NCI-H2107 treated with DMSO at 0.1 percent for 48 hours (cell line): ENCODE results near the gene KCNH3.
"Not testable (repeated sequence)": the region's sequence is repeated elsewhere in the genome, so short reads cannot be mapped to it uniquely, and the experiment has no call there.

Source experiments
- DNase-seq: peaks from one replicate; lab custom pipeline; 2025; ENCODE audit not compliant: unreplicated experiment; lab: John Stamatoyannopoulos, UW

The KCNH3 gene

DNA sequence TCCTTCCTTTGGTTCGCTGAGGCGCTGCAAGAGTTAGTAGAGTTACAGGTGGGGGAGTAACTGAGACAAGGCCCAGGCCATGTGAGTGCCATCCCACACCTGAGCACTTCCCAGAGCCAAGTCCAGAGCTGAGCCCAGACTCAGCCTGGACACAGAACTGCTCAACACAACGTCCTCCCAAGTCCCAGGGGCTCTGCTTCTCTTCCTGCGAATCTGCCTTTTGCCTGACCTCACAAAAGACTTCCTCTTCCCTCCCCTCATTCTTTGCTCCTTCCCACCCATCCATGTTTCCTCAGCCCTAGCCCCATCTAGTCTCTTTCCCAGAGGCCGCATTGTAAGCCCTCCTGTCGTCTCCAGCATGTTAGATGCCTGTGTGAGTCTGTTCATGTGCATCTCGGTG lies 45.8 kb downstream of the KCNH3 start:
- no peak for DNase-seq

- no peak for DNase-seq
Measured at GRCh38 chr12:49585477-49586459, 46.9 kb downstream of the KCNH3 start.

DNA sequence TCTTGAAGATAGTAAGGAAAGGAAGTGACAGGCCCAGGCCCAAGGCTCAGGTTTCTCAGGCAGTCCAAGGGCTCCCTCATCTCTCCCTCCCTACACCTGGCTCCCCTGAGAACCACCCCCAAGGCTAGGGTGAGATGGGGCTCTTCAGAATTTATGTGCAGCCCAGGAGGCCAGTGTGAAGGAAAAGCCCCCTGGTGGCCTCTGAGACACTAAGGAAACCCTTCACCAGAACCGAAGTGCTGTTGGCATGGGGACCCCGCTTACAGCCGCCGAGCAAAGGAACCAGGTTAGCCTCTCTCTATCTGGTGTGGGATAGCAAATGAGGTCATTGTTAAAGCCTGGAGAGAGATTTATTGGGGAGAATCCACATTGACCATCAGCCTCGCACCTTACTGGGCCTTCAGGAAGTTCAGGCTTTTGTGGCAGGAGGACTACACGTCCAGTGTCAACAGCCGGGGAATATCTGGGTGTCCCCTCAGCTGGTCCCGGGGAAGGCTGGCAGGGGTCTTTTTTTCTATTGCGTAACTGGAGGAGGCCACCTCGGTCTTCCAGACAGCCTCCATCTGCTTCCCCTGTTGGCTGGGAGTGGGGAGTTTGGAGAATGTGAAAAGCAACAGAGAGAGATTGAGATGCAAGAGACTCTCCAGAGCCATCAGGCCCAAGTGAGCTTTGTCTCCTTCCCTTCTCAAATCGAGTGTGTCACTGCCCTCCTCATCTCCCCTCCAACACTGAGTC lies 48.5 kb downstream of the KCNH3 start:
- no peak for DNase-seq

DNA sequence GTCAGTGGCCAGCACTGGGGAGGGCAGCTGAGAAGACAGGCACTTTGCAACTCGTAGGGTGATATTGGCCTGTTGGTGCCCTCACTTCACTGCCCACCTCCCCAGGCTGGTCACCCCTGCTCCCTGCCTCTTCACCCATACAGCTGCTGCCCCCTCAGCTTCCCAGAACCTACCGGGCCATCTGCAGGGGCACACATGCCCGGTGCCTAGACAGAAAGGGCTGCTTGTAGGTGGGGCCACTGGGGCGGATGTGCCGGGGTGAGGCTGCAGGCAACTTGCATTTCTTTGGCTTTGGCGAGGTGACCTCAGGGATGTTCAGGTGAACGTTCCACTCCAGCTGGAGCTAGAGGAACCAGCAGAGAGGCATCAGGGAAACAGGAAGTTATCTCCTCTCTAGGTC lies 49.5 kb downstream of the KCNH3 start:
- DNase-seq = no peak

DNA sequence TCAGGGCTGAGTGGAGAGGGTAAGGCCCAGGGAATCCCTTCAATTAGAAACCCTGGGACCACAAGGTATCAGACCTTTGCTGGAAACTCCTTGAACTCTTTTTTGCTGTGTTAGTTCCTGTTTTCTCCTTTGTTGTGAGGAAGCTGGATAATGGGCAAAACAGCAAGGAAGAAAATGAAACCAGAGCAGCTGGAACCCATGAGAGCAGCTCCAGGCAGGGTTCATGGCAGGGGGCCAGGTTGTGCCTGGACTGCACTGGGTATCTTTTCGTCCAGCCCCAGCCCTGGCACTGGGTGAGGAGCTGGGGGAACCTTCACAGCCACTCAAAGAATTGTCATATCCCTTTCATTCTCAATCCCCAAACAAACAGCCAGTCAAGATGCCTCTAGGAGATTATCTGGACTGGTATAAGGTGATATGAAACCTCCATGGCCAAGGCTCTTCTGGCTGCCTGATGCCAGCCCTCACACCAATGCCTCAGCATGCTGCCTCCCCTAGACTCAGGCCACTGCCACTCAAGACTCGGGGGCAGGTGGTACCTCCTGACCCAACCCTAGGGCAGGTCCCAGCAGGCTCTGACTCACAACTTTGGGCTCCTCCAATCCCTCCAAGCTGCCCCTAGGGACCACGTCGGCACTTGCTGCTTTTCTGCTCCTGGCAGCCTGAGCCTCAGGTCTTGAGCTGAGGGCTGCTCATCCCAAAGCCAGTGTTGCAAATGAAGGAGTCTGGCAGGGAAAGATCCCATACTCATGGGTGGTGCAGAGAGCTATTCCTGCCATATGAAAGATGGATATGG lies 50.1 kb downstream of the KCNH3 start:
- DNase-seq = no peak

- no peak for DNase-seq
Measured at GRCh38 chr12:49598527-49598926, 59.7 kb downstream of the KCNH3 start.

- no peak for DNase-seq
Measured at GRCh38 chr12:49599961-49600360, 61.1 kb downstream of the KCNH3 start.

GRCh38 chr12:49603721-49604120 lies 64.9 kb downstream of the KCNH3 start:
- no peak for DNase-seq

DNA sequence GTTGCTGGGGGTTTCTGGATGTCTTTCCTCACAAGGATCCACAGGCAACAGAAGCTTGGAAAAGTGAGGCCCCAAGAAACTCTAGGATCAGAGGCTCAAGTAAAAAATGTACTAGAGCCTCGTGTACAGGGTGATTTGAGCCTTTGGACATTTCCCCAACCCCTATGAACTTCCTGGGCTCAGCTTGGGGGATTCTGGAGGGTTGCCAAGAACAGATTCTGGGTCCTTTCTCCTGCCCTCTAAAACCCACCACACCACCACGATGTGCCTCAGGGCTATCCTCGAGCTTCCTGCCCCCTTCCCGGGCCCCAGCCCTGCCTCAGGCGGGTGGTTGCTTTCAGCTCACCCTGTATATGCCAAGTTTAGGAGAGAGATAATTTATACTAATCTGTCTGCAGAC lies 66.0 kb downstream of the KCNH3 start:
- DNase-seq = no peak

DNA sequence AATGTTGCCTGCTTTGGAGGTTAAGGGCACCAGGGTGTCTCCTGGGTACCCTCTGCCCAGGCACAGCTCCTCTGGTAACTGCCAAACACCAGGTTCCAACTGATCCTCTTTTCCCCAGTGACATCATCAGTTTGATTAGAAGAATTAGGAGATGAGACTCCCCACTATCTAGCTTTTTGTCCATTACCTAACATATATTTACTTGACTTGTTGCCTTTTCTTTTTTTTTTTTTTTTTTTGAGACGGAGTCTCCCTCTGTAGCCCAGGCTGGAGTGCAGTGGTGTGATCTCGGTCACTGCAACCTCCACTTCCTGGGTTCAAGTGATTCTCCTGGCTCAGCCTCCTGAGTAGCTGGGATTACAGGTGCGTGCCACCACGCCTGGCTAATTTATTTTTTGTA lies 66.7 kb downstream of the KCNH3 start, which contains the start of gene FAM186B:
FAM186B (minus strand) TSS at position 101 of the 400 bp plus-strand sequence. CDS start 162 bp downstream, outside the sequence.
- DNase-seq = not testable (repeated sequence)
